Measurements from ENCODE around the gene ARHGAP42.

ARHGAP42 gene

GRCh38 chr11:100855466-100856067 is 168.5 kb downstream of the ARHGAP42 start:
- Histone ChIP-seq H3K27me3 (ENCODE audit: control insufficient read depth, low read length) (no peaks in the 10 kb centered on the region), H3K4me1 (ENCODE audit: control insufficient read depth, low read length) (peaks cover 3% of the 10 kb centered on the region; the same call in 1 of the 2 replicates), H3F3A (ENCODE audit: control insufficient read depth, insufficient read depth) (no peaks in the 10 kb centered on the region), H3K79me2 (ENCODE audit: control insufficient read depth, low read length) (no peaks in the 10 kb centered on the region), H3K9me2 (replicated peaks; ENCODE audit: control insufficient read depth, low read length) (no peaks in the 10 kb centered on the region), H3K9me3 (ENCODE audit: control insufficient read depth, insufficient read depth, low read length) (no peaks in the 10 kb centered on the region), H3K36me3 (ENCODE audit: control insufficient read depth, low read length) (no peaks in the 10 kb centered on the region), H3K27ac (ENCODE audit: low read depth, low read length) (no peak overlapping the region), H3K4me3 (ENCODE audit: low read length) (no peak overlapping the region), H4K20me1 (ENCODE audit: control insufficient read depth, insufficient read depth, low read depth, low read length) (no peaks in the 10 kb centered on the region), H3K4me2 (ENCODE audit: low read length) (no peak overlapping the region)
- TF ChIP-seq EZH2phosphoT487 (IDR thresholded peaks at IDR 0.05; ENCODE audit: borderline replicate concordance, low read length) (no peak), CTCF (IDR thresholded peaks at IDR 0.05; ENCODE audit: low read depth, low read length, poor library complexity, severe bottlenecking) (peak; percentile 69)

- Histone ChIP-seq H3K79me2 (ENCODE audit: control insufficient read depth, low read length) (no peaks in the 10 kb centered on the region), H3K9me2 (replicated peaks; ENCODE audit: control insufficient read depth, low read length) (no peaks in the 10 kb centered on the region), H3K36me3 (ENCODE audit: control insufficient read depth, low read length) (no peaks in the 10 kb centered on the region), H3F3A (ENCODE audit: control insufficient read depth, insufficient read depth) (no peaks in the 10 kb centered on the region), H3K27ac (ENCODE audit: low read depth, low read length) (no peak overlapping the region), H3K4me3 (ENCODE audit: low read length) (no peak overlapping the region), H3K4me2 (ENCODE audit: low read length) (no peak overlapping the region), H3K27me3 (ENCODE audit: control insufficient read depth, low read length) (no peaks in the 10 kb centered on the region), H4K20me1 (ENCODE audit: control insufficient read depth, insufficient read depth, low read depth, low read length) (no peaks in the 10 kb centered on the region), H3K9me3 (ENCODE audit: control insufficient read depth, insufficient read depth, low read length) (no peaks in the 10 kb centered on the region), H3K4me1 (ENCODE audit: control insufficient read depth, low read length) (peaks cover 3% of the 10 kb centered on the region; the same call in 1 of the 2 replicates)
- TF ChIP-seq CTCF (IDR thresholded peaks at IDR 0.05; ENCODE audit: low read depth, low read length, poor library complexity, severe bottlenecking) (no peak), EZH2phosphoT487 (IDR thresholded peaks at IDR 0.05; ENCODE audit: borderline replicate concordance, low read length) (no peak)
Observed at GRCh38 chr11:100857236-100858005, 170.3 kb downstream of the ARHGAP42 start.

- Histone ChIP-seq H3K9me3 (ENCODE audit: control insufficient read depth, insufficient read depth, low read length) (no peaks in the 10 kb centered on the region), H3K4me3 (ENCODE audit: low read length) (no peak overlapping the region), H3K36me3 (ENCODE audit: control insufficient read depth, low read length) (no peaks in the 10 kb centered on the region), H3F3A (ENCODE audit: control insufficient read depth, insufficient read depth) (no peaks in the 10 kb centered on the region), H3K4me1 (ENCODE audit: control insufficient read depth, low read length) (no peaks in the 10 kb centered on the region; the same call in 1 of the 2 replicates), H3K4me2 (ENCODE audit: low read length) (no peak overlapping the region), H3K27ac (ENCODE audit: low read depth, low read length) (no peak overlapping the region), H3K9me2 (replicated peaks; ENCODE audit: control insufficient read depth, low read length) (no peaks in the 10 kb centered on the region), H3K27me3 (ENCODE audit: control insufficient read depth, low read length) (no peaks in the 10 kb centered on the region), H3K79me2 (ENCODE audit: control insufficient read depth, low read length) (no peaks in the 10 kb centered on the region), H4K20me1 (ENCODE audit: control insufficient read depth, insufficient read depth, low read depth, low read length) (no peaks in the 10 kb centered on the region)
- no peak for TF ChIP-seq EZH2phosphoT487 (IDR thresholded peaks at IDR 0.05; ENCODE audit: borderline replicate concordance, low read length)
- no peak for TF ChIP-seq CTCF (IDR thresholded peaks at IDR 0.05; ENCODE audit: low read depth, low read length, poor library complexity, severe bottlenecking)
Observed at GRCh38 chr11:100860318-100861155, 173.4 kb downstream of the ARHGAP42 start.
